Subcutaneous adipose tissue (tissue), 4 donors: ENCODE measurements around the gene SERTAD2. TPM values are rescaled to one million over a fixed set of nuclear protein-coding genes. Genes with fewer than 3 reads are reported as not detected.

Source experiments
- total RNA-seq, 4 donors: library from RNA; depleted of rRNA; stranded (reverse); fragments of >200 nt; gene quantifications; one replicate each; pipeline ENCODE4 v1.1.0, GENCODE V29; 2016
- TF ChIP-seq, protein P1 (sequence below): fragments of 450-650 bp; IDR thresholded peaks from one replicate; pipeline ENCODE4 v1.5.1; 2016; ENCODE audit warnings: low read depth, mild to moderate bottlenecking, control low read depth, antibody characterized with exemption, moderate library complexity

Gene SERTAD2
- total RNA-seq, 4 donors from 2014 or later: 17.5 to 25.2 (median 20.0) TPM

DNA sequence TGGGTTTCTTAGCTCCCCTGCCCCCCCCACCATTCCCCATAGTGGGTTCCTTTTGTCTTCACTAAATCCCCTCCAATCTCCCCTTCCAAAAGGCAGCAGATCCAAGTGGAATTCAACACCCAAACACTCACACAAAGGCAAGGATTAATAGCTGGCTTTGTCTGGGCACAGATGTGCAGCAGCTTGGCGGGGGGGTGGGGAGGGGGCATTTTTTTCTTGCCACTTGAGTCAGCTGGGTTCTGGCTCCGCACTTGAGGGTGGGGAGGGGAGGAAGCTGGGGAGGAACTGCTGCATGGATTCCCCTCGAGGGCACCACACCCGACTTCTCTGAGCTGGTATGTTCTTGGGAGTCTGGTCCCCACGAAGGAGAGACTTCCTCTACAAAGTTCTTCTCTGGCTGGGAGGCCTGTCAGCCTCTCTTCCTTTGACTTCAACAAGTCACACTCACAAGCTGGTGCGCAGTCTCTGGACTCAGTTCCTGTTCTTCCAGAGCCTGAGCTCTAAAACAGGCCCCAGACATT lies 36.0 kb downstream of the SERTAD2 start:
- TF ChIP-seq, protein P1, sequence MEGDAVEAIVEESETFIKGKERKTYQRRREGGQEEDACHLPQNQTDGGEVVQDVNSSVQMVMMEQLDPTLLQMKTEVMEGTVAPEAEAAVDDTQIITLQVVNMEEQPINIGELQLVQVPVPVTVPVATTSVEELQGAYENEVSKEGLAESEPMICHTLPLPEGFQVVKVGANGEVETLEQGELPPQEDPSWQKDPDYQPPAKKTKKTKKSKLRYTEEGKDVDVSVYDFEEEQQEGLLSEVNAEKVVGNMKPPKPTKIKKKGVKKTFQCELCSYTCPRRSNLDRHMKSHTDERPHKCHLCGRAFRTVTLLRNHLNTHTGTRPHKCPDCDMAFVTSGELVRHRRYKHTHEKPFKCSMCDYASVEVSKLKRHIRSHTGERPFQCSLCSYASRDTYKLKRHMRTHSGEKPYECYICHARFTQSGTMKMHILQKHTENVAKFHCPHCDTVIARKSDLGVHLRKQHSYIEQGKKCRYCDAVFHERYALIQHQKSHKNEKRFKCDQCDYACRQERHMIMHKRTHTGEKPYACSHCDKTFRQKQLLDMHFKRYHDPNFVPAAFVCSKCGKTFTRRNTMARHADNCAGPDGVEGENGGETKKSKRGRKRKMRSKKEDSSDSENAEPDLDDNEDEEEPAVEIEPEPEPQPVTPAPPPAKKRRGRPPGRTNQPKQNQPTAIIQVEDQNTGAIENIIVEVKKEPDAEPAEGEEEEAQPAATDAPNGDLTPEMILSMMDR: no peak

GRCh38 chr2:64615844-64616536 lies 37.7 kb downstream of the SERTAD2 start:
- TF ChIP-seq, protein P1: no peak

DNA sequence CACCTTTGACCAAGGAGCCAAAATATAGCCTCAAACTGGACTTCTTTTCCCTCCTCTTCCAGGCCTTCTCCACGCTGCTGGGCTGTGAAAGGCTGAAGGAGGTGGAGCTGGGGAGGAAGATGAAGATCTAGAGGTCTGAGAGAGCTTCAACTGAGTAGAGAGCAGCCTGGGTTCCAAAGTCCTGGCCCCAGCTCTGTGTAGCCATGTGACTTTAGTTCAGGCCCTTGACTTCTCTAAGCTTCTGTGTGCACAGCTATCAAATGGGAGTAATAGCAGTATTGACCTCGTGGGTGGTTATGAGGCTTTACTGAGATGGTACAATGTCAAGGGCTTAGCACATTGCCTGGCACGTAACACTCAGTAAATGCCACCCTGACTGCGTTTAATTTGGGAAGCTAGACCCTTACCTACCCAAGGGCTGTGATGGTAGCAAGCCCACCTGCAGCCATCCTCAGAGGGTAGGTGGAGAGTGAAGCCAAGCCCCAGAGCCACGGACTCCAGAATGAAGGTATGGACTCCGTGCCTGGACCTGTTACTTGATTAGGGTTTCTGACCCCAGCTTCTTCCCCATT lies 38.4 kb downstream of the SERTAD2 start:
- TF ChIP-seq, protein P1: no peak

DNA sequence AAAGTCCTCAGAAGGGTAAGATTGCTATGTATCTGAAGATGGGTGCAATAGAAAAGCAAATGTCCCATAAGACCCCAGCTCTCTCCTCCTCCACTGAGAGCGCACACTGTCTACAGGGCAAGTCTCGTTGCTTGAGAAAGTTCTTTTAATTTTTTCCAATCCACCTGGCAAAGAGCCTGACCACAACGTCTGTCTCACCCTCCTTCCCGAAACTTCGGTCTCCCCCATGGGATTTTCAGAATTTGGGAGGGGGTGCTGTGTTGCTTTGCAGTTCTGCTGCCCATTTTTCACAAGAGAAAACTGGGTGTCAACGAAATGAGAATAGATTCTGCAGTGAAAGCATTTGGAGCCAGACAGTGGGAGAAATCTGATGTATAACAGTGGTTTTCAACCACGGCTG lies 40.4 kb downstream of the SERTAD2 start:
- TF ChIP-seq, protein P1: no peak

DNA sequence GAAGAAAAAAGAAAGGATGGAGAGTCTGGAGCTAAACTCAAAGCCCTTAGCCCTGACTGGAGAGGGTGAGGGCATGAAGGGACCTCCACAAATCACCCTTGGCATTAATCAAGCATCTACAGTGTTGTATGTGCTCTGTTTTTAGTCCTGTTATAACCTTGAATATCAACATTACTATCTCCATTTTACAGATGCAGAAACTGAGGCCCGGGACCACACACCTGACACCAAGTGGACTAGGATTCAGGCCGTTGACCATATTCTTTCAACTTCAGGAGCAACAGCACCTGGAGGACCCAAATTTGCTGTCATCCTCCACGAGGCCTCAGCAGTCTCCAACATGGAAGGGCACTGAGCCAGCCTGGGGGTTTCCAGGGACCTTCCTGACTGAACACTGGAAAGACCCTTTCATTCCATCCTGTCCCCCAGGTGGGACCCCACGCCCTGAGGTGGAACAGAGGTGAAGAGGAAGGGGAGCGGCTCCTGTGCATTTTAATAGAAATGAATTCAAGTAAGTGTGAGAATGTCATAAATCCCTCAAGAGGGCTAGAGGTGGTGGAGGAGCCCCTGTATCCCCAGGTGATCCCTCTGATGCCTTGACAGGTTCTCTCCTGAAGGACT lies 41.0 kb downstream of the SERTAD2 start:
- TF ChIP-seq, protein P1: no peak

DNA sequence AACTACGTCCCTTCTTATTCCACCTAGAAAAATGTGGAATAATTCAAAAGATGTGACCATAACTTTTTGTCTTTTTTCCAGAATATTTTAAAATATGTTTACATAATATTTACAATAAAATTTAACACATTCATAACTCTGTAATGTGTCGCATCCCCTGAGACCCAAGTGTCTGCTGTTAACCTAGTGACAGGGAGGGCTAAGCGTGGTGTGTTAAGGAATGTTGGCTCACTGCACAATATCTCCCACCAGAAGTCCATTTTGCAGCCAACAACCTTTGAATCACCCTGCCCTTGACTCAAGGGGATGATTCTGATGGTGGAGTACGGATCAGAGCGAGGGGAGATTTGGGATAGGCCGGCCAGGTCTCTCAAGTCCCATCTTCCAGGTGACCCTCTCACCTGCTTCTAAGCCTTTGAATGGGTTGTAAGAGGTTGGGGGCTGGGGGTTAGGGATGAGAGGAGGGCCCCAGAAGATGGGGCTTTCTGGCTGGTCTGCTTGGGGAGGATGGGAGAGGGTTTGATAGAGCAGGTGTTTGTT lies 43.3 kb downstream of the SERTAD2 start:
- TF ChIP-seq, protein P1: no peak

DNA sequence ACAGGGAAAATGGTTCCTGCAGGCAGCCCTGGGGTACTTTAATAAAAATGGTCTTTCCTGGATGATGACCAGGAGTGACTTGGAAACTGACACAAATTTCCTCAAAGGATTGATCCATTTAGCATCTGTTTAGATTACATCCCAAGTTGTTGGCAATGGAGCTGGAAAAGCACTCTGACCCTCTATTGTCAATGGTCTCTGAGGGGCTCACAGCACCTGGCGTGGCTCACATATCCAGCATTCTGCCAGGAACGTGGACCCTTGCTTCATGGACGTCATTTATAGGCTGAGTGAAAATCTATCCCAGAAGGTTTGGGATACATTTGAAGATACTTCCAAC lies 43.8 kb downstream of the SERTAD2 start:
- TF ChIP-seq, protein P1: no peak
